Activated B cell treated with CpG ODN at 0.5 μM for 24 hours (primary cell): ENCODE measurements around the gene DNAJC5G. TPM values are rescaled to one million over a fixed set of nuclear protein-coding genes. Genes with fewer than 3 reads are reported as not detected.

ENCODE experiments used
- ATAC-seq: fragments of 200-7000 bp; cut with Tn5 transposase; one replicate; pipeline ENCODE4 v1.10.0; 2021; ENCODE audit warnings: low read depth, mild to moderate bottlenecking, moderate library complexity
- CTCF ChIA-PET: fragments of 350-600 bp; sonication (Branson Sonifier 250); formaldehyde crosslinking; loops from one replicate; lab custom pipeline; 2021; ENCODE audit warnings: antibody characterized with exemption; lab: Charles Lee
- POLR2A ChIA-PET: fragments of 350-600 bp; sonication (Branson Sonifier 250); formaldehyde crosslinking; loops from one replicate; lab custom pipeline; 2021; ENCODE audit warnings: antibody characterized with exemption; lab: Charles Lee
- DNase-seq: peaks from one replicate; pipeline ENCODE4 v3.0.0; 2022
- H3K27ac Mint-ChIP-seq: one replicate; pipeline ENCODE4 v1.8.0; 2020; ENCODE audit warnings: mixed read lengths
- H3K27me3 Mint-ChIP-seq: one replicate; pipeline ENCODE4 v1.8.0; 2021; ENCODE audit warnings: mixed read lengths
- H3K36me3 Mint-ChIP-seq: one replicate; pipeline ENCODE4 v1.8.0; 2021; ENCODE audit warnings: low read depth, mixed read lengths
- H3K4me1 Mint-ChIP-seq: one replicate; pipeline ENCODE4 v1.8.0; 2021; ENCODE audit warnings: mixed read lengths
- H3K4me3 Mint-ChIP-seq: one replicate; pipeline ENCODE4 v1.8.0; 2020; ENCODE audit warnings: mild to moderate bottlenecking, mixed read lengths
- H3K9me3 Mint-ChIP-seq: one replicate; pipeline ENCODE4 v1.8.0; 2020; ENCODE audit warnings: mixed read lengths
- intact Hi-C: fragments of 100-400 bp; cut with micrococcal nuclease; formaldehyde crosslinking; loops from one replicate; pipeline ENCODE4 v1.15.1; 2024
- total RNA-seq: library from RNA; stranded (reverse); gene quantifications from 2 replicates; pipeline ENCODE4 v1.2.3, GENCODE V29; 2022
- TF ChIP-seq, protein P1 (sequence below): fragments of 200-600 bp; IDR thresholded peaks from one replicate; pipeline ENCODE4 v1.8.0; 2022; ENCODE audit warnings: antibody characterized with exemption, mild to moderate bottlenecking

DNAJC5G gene
- total RNA-seq, 1 donor from 2014 or later: not detected

- ATAC-seq: no peak
- intact Hi-C loops: no loop called here
These were observed 10.2 kb downstream of the DNAJC5G start for GRCh38 chr2:27285481-27285880.

GRCh38 chr2:27288610-27289009 lies 13.4 kb downstream of the DNAJC5G start:
- H3K36me3 Mint-ChIP-seq: no peaks in the 10 kb centered on the region
- DNase-seq (no peak), ATAC-seq (no peak)
- CTCF ChIA-PET: no interaction called here
- no peak overlapping the region for H3K4me3 Mint-ChIP-seq
- H3K9me3 Mint-ChIP-seq: no peaks in the 10 kb centered on the region
- no peak overlapping the region for H3K27ac Mint-ChIP-seq
- intact Hi-C loops: no loop called here
- TF ChIP-seq, protein P1, sequence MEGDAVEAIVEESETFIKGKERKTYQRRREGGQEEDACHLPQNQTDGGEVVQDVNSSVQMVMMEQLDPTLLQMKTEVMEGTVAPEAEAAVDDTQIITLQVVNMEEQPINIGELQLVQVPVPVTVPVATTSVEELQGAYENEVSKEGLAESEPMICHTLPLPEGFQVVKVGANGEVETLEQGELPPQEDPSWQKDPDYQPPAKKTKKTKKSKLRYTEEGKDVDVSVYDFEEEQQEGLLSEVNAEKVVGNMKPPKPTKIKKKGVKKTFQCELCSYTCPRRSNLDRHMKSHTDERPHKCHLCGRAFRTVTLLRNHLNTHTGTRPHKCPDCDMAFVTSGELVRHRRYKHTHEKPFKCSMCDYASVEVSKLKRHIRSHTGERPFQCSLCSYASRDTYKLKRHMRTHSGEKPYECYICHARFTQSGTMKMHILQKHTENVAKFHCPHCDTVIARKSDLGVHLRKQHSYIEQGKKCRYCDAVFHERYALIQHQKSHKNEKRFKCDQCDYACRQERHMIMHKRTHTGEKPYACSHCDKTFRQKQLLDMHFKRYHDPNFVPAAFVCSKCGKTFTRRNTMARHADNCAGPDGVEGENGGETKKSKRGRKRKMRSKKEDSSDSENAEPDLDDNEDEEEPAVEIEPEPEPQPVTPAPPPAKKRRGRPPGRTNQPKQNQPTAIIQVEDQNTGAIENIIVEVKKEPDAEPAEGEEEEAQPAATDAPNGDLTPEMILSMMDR: no peak
- POLR2A ChIA-PET: no interaction called here
- peaks cover 18% of the 10 kb centered on the region for H3K27me3 Mint-ChIP-seq
- H3K4me1 Mint-ChIP-seq: peaks cover 6% of the 10 kb centered on the region

More at GRCh38 chr2:27285481-27285880, 10.2 kb downstream of the DNAJC5G start:
- POLR2A ChIA-PET: no interaction called here
- Mint-ChIP-seq H3K4me1 (no peaks in the 10 kb centered on the region), H3K36me3 (no peaks in the 10 kb centered on the region), H3K27ac (no peak overlapping the region), H3K4me3 (no peak overlapping the region), H3K27me3 (peaks cover 23% of the 10 kb centered on the region), H3K9me3 (no peaks in the 10 kb centered on the region)
- CTCF ChIA-PET: interaction anchor here (1.0 kb wide), 1 partner anchor 17 kb away, joined by 4 read pairs; no protein-coding TSS in a partner anchor
- DNase-seq: no peak
- TF ChIP-seq, protein P1: no peak

- CTCF ChIA-PET: interaction anchor here (1.3 kb wide), 1 partner anchor 11 kb away, joined by 5 read pairs; no protein-coding TSS in a partner anchor
- Mint-ChIP-seq H3K36me3 (no peaks in the 10 kb centered on the region), H3K27ac (no peak overlapping the region), H3K4me3 (no peak overlapping the region), H3K27me3 (peaks cover 18% of the 10 kb centered on the region), H3K9me3 (no peaks in the 10 kb centered on the region), H3K4me1 (peaks cover 6% of the 10 kb centered on the region)
- ATAC-seq: no peak
- no peak for DNase-seq
- POLR2A ChIA-PET: no interaction called here
- intact Hi-C loops: no loop called here
- TF ChIP-seq, protein P1: no peak
These were observed 15.3 kb downstream of the DNAJC5G start for GRCh38 chr2:27290549-27290948.

DNA sequence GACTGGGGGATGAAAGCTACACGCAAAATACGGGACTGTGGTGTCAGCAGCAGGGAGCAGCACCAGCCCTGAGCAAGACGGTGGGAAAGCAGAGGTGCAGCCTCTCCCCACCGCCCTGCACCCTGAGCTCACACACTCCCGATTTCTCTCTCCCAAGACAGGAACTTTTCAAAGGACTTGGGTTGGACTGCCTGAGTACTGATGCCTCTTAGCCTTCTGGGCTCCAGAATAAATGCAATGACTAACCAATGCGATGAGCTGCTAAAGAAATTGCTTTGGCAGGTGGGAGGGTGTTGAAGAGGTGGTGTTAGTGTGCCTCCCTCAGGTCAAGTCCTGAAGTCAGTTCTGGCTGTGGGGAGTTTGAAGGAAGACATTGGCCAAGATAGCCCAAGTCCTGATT lies 16.6 kb downstream of the DNAJC5G start:
- Mint-ChIP-seq H3K4me3 (no peak overlapping the region), H3K9me3 (no peaks in the 10 kb centered on the region), H3K4me1 (peaks cover 6% of the 10 kb centered on the region), H3K36me3 (no peaks in the 10 kb centered on the region), H3K27ac (no peak overlapping the region), H3K27me3 (peaks cover 15% of the 10 kb centered on the region)
- TF ChIP-seq, protein P1: no peak
- no peak for ATAC-seq
- intact Hi-C loops: no loop called here
- DNase-seq: no peak
- ChIA-PET POLR2A (no interaction called here), CTCF (no interaction called here)

DNA sequence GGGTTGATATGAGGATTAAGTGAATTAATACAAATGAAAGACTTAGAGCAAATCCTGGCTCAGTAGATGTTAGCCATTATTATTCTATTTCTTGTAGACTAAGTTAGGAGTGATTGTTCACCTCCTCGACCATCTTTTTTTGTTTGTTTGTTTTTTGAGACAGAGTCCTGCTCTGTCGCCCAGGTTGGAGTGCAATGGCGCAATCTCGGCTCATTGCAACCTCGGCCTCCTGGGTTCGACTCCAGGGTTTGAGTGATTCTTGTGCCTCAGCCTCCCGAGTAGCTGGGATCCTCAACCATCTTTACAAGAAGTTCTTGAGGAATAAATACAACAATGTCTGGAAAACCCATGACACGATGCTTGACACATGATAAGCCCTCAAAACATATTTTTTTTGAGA lies 19.7 kb downstream of the DNAJC5G start:
- TF ChIP-seq, protein P1: no peak
- DNase-seq (no peak), ATAC-seq (no peak)
- H3K27me3 Mint-ChIP-seq: peaks cover 15% of the 10 kb centered on the region
- H3K9me3 Mint-ChIP-seq: no peaks in the 10 kb centered on the region
- no peaks in the 10 kb centered on the region for H3K36me3 Mint-ChIP-seq
- intact Hi-C loops: no loop called here
- ChIA-PET CTCF (no interaction called here), POLR2A (no interaction called here)
- peaks cover 6% of the 10 kb centered on the region for H3K4me1 Mint-ChIP-seq
- no peak overlapping the region for H3K4me3 Mint-ChIP-seq
- no peak overlapping the region for H3K27ac Mint-ChIP-seq
